Measurements from ENCODE around the gene MUC6. TPM values are rescaled to one million over a fixed set of nuclear protein-coding genes. Genes with fewer than 3 reads are reported as not detected.

MUC6 gene
- total and polyA plus RNA-seq, 2 experiments from 2014 or later, result not detected

GRCh38 chr11:987671-988070 is 48.8 kb downstream of the MUC6 start:
- Histone ChIP-seq H3F3A (ENCODE audit: insufficient read depth) (no peaks in the 10 kb centered on the region), H3K9me3 (ENCODE audit: low read depth) (no peaks in the 10 kb centered on the region), H3K4me1 (ENCODE audit: insufficient read depth) (no peaks in the 10 kb centered on the region), H3K27me3 (replicated peaks; ENCODE audit: insufficient read depth) (no peaks in the 10 kb centered on the region), H3K9me2 (ENCODE audit: insufficient read depth) (no peaks in the 10 kb centered on the region), H3K9ac (no peak overlapping the region), H3K79me2 (ENCODE audit: insufficient read depth) (0 out of 2 replicates have a peak, but pooled peaks cover 10% of the 10 kb centered on the region), H3K27ac (no peak overlapping the region), H3K4me2 (ENCODE audit: unreplicated experiment) (no peak overlapping the region), H4K20me1 (ENCODE audit: insufficient read depth) (no peaks in the 10 kb centered on the region), H2AFZ (no peak overlapping the region), H3K4me3 (no peak overlapping the region), H3K36me3 (ENCODE audit: low read depth) (peaks cover 14% of the 10 kb centered on the region; the same call in 1 of the 2 replicates)
- in situ Hi-C loops (cut with MboI), result no loop called here
- DNase-seq, result no peak
- WGBS, 2 experiments (ENCODE audit: low coverage in 1 of 2, low lambda C conversion rate in 2 of 2, missing lambda C conversion rate in 2 of 2), result 94% methylated on average over 15 of the region's 15 CpGs
- no peak for TF ChIP-seq EZH2 (IDR thresholded peaks at IDR 0.05; ENCODE audit: insufficient read depth, poor library complexity, severe bottlenecking)
- no peak for TF ChIP-seq EZH2phosphoT487 (IDR thresholded peaks at IDR 0.05; ENCODE audit: insufficient read depth, low read depth)

DNA sequence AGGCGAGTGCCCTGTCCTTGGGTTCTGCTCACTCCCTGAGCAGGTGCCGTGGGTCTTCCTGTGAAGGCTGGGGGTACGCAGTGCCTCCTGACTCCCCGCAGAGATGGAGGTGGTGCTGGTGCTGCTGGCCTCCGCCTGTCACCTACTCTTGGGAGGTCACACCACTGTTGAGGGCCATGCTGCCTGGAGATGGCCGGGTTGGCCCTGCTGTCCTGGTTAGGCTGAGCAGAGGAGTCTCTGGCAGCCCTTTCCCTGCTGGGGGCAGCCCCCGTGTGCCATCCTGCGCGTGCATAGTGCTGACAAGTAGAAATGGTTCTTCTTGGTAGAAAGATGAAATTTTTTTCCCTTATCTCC is 49.6 kb downstream of the MUC6 start:
- in situ Hi-C loops (cut with MboI), result no loop called here
- Histone ChIP-seq H3K9ac (no peak overlapping the region), H3K9me3 (ENCODE audit: low read depth) (no peaks in the 10 kb centered on the region), H3F3A (ENCODE audit: insufficient read depth) (no peaks in the 10 kb centered on the region), H3K79me2 (ENCODE audit: insufficient read depth) (0 out of 2 replicates have a peak, but pooled peaks cover 10% of the 10 kb centered on the region), H3K27ac (no peak overlapping the region), H3K9me2 (ENCODE audit: insufficient read depth) (no peaks in the 10 kb centered on the region), H3K4me1 (ENCODE audit: insufficient read depth) (no peaks in the 10 kb centered on the region), H3K4me3 (no peak overlapping the region), H2AFZ (no peak overlapping the region), H4K20me1 (ENCODE audit: insufficient read depth) (no peaks in the 10 kb centered on the region), H3K36me3 (ENCODE audit: low read depth) (peaks cover 19% of the 10 kb centered on the region; the same call in 1 of the 2 replicates), H3K4me2 (ENCODE audit: unreplicated experiment) (no peak overlapping the region), H3K27me3 (replicated peaks; ENCODE audit: insufficient read depth) (no peaks in the 10 kb centered on the region)
- WGBS, 2 experiments (ENCODE audit: low coverage in 1 of 2, low lambda C conversion rate in 2 of 2, missing lambda C conversion rate in 2 of 2), result 87 to 98% methylated on average over 7 to 9 of the region's 9 CpGs
- TF ChIP-seq EZH2 (IDR thresholded peaks at IDR 0.05; ENCODE audit: insufficient read depth, poor library complexity, severe bottlenecking) (no peak), EZH2phosphoT487 (IDR thresholded peaks at IDR 0.05; ENCODE audit: insufficient read depth, low read depth) (no peak)
- DNase-seq, result no peak

DNA sequence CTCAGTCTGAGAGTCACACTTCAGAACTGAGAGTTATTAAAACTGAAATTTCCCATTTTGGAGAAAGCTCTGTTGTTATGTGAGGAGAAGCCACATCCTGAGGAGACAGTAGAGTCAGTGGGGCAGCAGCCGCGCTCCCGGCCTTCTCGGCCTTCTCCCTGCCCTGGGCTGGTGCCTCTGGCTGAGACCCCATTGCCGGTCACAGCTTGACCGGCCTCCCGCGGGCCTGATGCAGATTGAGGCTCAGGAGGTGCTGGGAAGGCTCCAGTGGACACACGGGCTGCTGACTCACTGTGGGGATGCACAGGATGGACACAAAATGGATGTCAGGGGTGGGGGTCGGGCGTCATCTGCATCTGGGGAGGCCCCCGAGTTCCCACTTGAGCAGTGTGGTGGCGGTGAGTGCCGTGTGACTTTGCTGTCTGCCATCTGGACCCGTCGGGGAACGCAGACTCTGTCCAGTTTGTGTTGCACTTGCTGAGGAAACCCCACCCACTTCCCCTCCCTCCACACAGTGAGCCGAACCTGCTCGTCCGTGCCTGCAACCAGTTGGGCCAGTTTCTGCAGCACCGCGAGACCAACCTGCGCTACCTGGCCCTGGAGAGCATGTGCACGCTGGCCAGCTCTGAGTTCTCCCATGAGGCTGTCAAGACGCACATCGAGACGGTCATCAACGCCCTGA is 50.1 kb downstream of the MUC6 start:
- H2AFZ ChIP-seq, result no peak overlapping the region
- no peaks in the 10 kb centered on the region for H3K9me3 ChIP-seq (ENCODE audit: low read depth)
- H3K4me3 ChIP-seq, result no peak overlapping the region
- H3K9ac ChIP-seq, result no peak overlapping the region
- DNase-seq, result no peak
- H3K27me3 ChIP-seq (replicated peaks; ENCODE audit: insufficient read depth), result no peaks in the 10 kb centered on the region
- TF ChIP-seq EZH2phosphoT487 (IDR thresholded peaks at IDR 0.05; ENCODE audit: insufficient read depth, low read depth), result no peak
- TF ChIP-seq EZH2 (IDR thresholded peaks at IDR 0.05; ENCODE audit: insufficient read depth, poor library complexity, severe bottlenecking), result no peak
- WGBS, 2 experiments (ENCODE audit: low coverage in 1 of 2, low lambda C conversion rate in 2 of 2, missing lambda C conversion rate in 2 of 2), result 88 to 91% methylated on average over 27 to 28 of the region's 28 CpGs
- H3F3A ChIP-seq (ENCODE audit: insufficient read depth), result no peaks in the 10 kb centered on the region
- no peaks in the 10 kb centered on the region for H3K4me1 ChIP-seq (ENCODE audit: insufficient read depth)
- in situ Hi-C loops (cut with MboI), result no loop called here
- no peak overlapping the region for H3K27ac ChIP-seq
- peaks cover 25% of the 10 kb centered on the region; the same call in 1 of the 2 replicates for H3K36me3 ChIP-seq (ENCODE audit: low read depth)
- no peaks in the 10 kb centered on the region for H3K9me2 ChIP-seq (ENCODE audit: insufficient read depth)
- no peaks in the 10 kb centered on the region for H4K20me1 ChIP-seq (ENCODE audit: insufficient read depth)
- H3K4me2 ChIP-seq (ENCODE audit: unreplicated experiment), result no peak overlapping the region
- 0 out of 2 replicates have a peak, but pooled peaks cover 13% of the 10 kb centered on the region for H3K79me2 ChIP-seq (ENCODE audit: insufficient read depth)

GRCh38 chr11:985848-986247 is 50.7 kb downstream of the MUC6 start:
- in situ Hi-C loops (cut with MboI), result no loop called here
- 95 to 97% methylated on average over 18 to 20 of the region's 20 CpGs for WGBS, 2 experiments (ENCODE audit: low coverage in 1 of 2, low lambda C conversion rate in 2 of 2, missing lambda C conversion rate in 2 of 2)
- no peak overlapping the region for H2AFZ ChIP-seq
- H3K4me1 ChIP-seq (ENCODE audit: insufficient read depth), result no peaks in the 10 kb centered on the region
- H3K9ac ChIP-seq, result no peak overlapping the region
- no peaks in the 10 kb centered on the region for H3K27me3 ChIP-seq (replicated peaks; ENCODE audit: insufficient read depth)
- TF ChIP-seq EZH2 (IDR thresholded peaks at IDR 0.05; ENCODE audit: insufficient read depth, poor library complexity, severe bottlenecking), result no peak
- TF ChIP-seq EZH2phosphoT487 (IDR thresholded peaks at IDR 0.05; ENCODE audit: insufficient read depth, low read depth), result no peak
- no peaks in the 10 kb centered on the region for H3K9me3 ChIP-seq (ENCODE audit: low read depth)
- H3K9me2 ChIP-seq (ENCODE audit: insufficient read depth), result no peaks in the 10 kb centered on the region
- no peak overlapping the region for H3K27ac ChIP-seq
- no peak overlapping the region for H3K4me2 ChIP-seq (ENCODE audit: unreplicated experiment)
- H3F3A ChIP-seq (ENCODE audit: insufficient read depth), result no peaks in the 10 kb centered on the region
- 0 out of 2 replicates have a peak, but pooled peaks cover 18% of the 10 kb centered on the region for H3K79me2 ChIP-seq (ENCODE audit: insufficient read depth)
- H4K20me1 ChIP-seq (ENCODE audit: insufficient read depth), result no peaks in the 10 kb centered on the region
- no peak for DNase-seq
- peaks cover 29% of the 10 kb centered on the region; the same call in 1 of the 2 replicates for H3K36me3 ChIP-seq (ENCODE audit: low read depth)
- no peak overlapping the region for H3K4me3 ChIP-seq

All from GM23248 (cell line).